Upper lobe of left lung (tissue), 6 donors: Measurements from ENCODE around the gene RUVBL2. TPM values are rescaled to one million over a fixed set of nuclear protein-coding genes. Genes with fewer than 3 reads are reported as not detected.

Experiments
- ATAC-seq, 2 donors: fragments of 200-7000 bp; cut with Tn5 transposase; one replicate each; pipeline ENCODE4 v1.9.1; 2022; ENCODE audit warnings: mild to moderate bottlenecking in 2 of 2, moderate library complexity in 2 of 2; ENCODE audit not compliant: low FRiP score in 2 of 2
- DNase-seq, 2 donors: peaks; one replicate each; pipeline ENCODE4 v3.0.0-alpha.2; 2019 to 2020
- H3K27ac ChIP-seq, 4 donors: fragments of 200-600 bp; sonication (generic); one replicate each; pipeline ENCODE4 v1.5.1; 2016 to 2019
- H3K27me3 ChIP-seq, 4 donors: fragments of 200-600 bp; sonication (generic); one replicate each; pipeline ENCODE4 v1.5.1; 2017 to 2019
- H3K36me3 ChIP-seq, 4 donors: fragments of 200-600 bp; sonication (generic); one replicate each; pipeline ENCODE4 v1.5.1; 2016 to 2019
- H3K4me1 ChIP-seq, 4 donors: fragments of 200-600 bp; sonication (generic); one replicate each; pipeline ENCODE4 v1.5.1; 2018 to 2019
- H3K4me3 ChIP-seq, 4 donors: fragments of 200-600 bp; sonication (generic); one replicate each; pipeline ENCODE4 v1.5.1; 2017 to 2019; ENCODE audit warnings: mild to moderate bottlenecking in 2 of 4, moderate library complexity in 1 of 4
- H3K9me3 ChIP-seq, 4 donors: fragments of 200-600 bp; sonication (generic); one replicate each; pipeline ENCODE4 v1.5.1; 2018 to 2019
- CTCF ChIP-seq, 6 experiments: fragments of 450-650 bp in 4 of 6; fragments of 200-600 bp in 2 of 6; sonication (generic) in 2 of 6; IDR thresholded peaks; one replicate each; pipeline ENCODE4 v1.5.1; 2016 to 2019; ENCODE audit warnings: antibody characterized with exemption in 6 of 6
- EP300 ChIP-seq, 4 donors: sonication (generic); formaldehyde crosslinking; IDR thresholded peaks; one replicate each; pipeline ENCODE4 v1.5.1; 2017; ENCODE audit warnings: antibody characterized with exemption in 4 of 4, control low read depth in 2 of 4
- POLR2A ChIP-seq, 4 donors: fragments of 450-650 bp; IDR thresholded peaks; one replicate each; pipeline ENCODE4 v1.5.1; 2016 to 2017; ENCODE audit warnings: antibody characterized with exemption in 4 of 4, mild to moderate bottlenecking in 2 of 4
- POLR2AphosphoS5 ChIP-seq, 2 donors: sonication (generic); formaldehyde crosslinking; IDR thresholded peaks; one replicate each; pipeline ENCODE4 v1.5.1; 2017; ENCODE audit warnings: antibody characterized with exemption in 2 of 2
- WGBS, 2 donors: methylation state at CpG; one replicate each; pipeline ENCODE4 v1.1.5; 2017 to 2018; 5-methylcytosine and 5-hydroxymethylcytosine counted together
- total RNA-seq, 6 donors: library from RNA; depleted of rRNA in 4 of 6; stranded (reverse); fragments of >200 nt in 4 of 6; gene quantifications; one replicate each; pipeline versions ENCODE4 v1.1.0 to v1.2.1, GENCODE V29; 2016 to 2021
- donor health status: DM: no; HTN: no; CAD: no; lungs with moderate emphysema.
- donor health status: DM: no; HTN: yes; CAD: no; lungs with severe emphysema.

The RUVBL2 gene
- total RNA-seq, 6 donors from 2014 or later, result 45.7 to 105 (median 70.6) TPM

GRCh38 chr19:48953990-48954594, 39.6 kb upstream of the RUVBL2 start:
- no peak for DNase-seq
- peaks cover 0 to 5% (median 0%) of the 10 kb centered on the region in 4 donors for H3K36me3 ChIP-seq
- no peak for ATAC-seq
- H3K4me1 ChIP-seq, result peaks cover 11 to 17% (median 13%) of the 10 kb centered on the region in 4 donors
- peak overlapping the region in 3 of 4 donors; percentile 79 to 87 (median 87) for H3K4me3 ChIP-seq
- peak overlapping the region; percentile 79 to 95 (median 85) for H3K27ac ChIP-seq
- no peak for TF ChIP-seq CTCF (IDR thresholded peaks at IDR 0.05)
- TF ChIP-seq POLR2A (IDR thresholded peaks at IDR 0.05), result no peak
- no peak for TF ChIP-seq EP300 (IDR thresholded peaks at IDR 0.05)
- TF ChIP-seq POLR2AphosphoS5 (IDR thresholded peaks at IDR 0.05), result no peak
- H3K9me3 ChIP-seq, result no peaks in the 10 kb centered on the region
- H3K27me3 ChIP-seq, result no peaks in the 10 kb centered on the region
- 64 to 76% methylated on average over 11 of the region's 11 CpGs for WGBS, 2 donors

GRCh38 chr19:48954595-48955307, 38.9 kb upstream of the RUVBL2 start, which contains the start of gene BAX:
Gene BAX (plus strand): TSS chr19:48954875. CDS start chr19:48954929, 54 bp downstream.
- H3K27me3 ChIP-seq, result no peaks in the 10 kb centered on the region
- H3K27ac ChIP-seq, result peak within 1 kb of the TSS; percentile 79 to 95 (median 85)
- ATAC-seq (peak; percentile 90 to 98), DNase-seq (peak; percentile 97 to 99)
- H3K4me1 ChIP-seq, result peaks cover 11 to 17% (median 13%) of the 10 kb centered on the region in 4 donors
- TF ChIP-seq EP300 (IDR thresholded peaks at IDR 0.05), result peak in 1 of 4 donors; percentile 13
- peak; percentile 74 to 80 for TF ChIP-seq POLR2AphosphoS5 (IDR thresholded peaks at IDR 0.05)
- TF ChIP-seq CTCF (IDR thresholded peaks at IDR 0.05), result peak in 2 of 6 experiments; percentile 18 to 30
- TF ChIP-seq POLR2A (IDR thresholded peaks at IDR 0.05), result peak in 3 of 4 donors; percentile 23 to 92 (median 81)
- WGBS, 2 donors, result 1 to 2% methylated on average over 10 to 33 of the region's 71 CpGs
- peak within 1 kb of the TSS; percentile 56 to 87 (median 83) for H3K4me3 ChIP-seq
- no peaks in the 10 kb centered on the region for H3K9me3 ChIP-seq
- peaks cover 0 to 5% (median 0%) of the 10 kb centered on the region in 4 donors for H3K36me3 ChIP-seq

- TF ChIP-seq EP300 (IDR thresholded peaks at IDR 0.05) (no peak), POLR2A (IDR thresholded peaks at IDR 0.05) (no peak), POLR2AphosphoS5 (IDR thresholded peaks at IDR 0.05) (no peak), CTCF (IDR thresholded peaks at IDR 0.05) (no peak)
- peak overlapping the region; percentile 56 to 87 (median 83) for H3K4me3 ChIP-seq
- 65 to 68% methylated on average over 15 to 16 of the region's 16 CpGs for WGBS, 2 donors
- peaks cover 0 to 5% (median 0%) of the 10 kb centered on the region in 4 donors for H3K36me3 ChIP-seq
- DNase-seq (peak in 1 of 2 donors; percentile 37), ATAC-seq (no peak)
- H3K27me3 ChIP-seq, result no peaks in the 10 kb centered on the region
- no peaks in the 10 kb centered on the region for H3K9me3 ChIP-seq
- H3K4me1 ChIP-seq, result peaks cover 11 to 24% (median 15%) of the 10 kb centered on the region in 4 donors
- H3K27ac ChIP-seq, result peak overlapping the region; percentile 79 to 95 (median 85)
Measured at GRCh38 chr19:48955308-48955958, 38.3 kb upstream of the RUVBL2 start.

GRCh38 chr19:48958006-48958405, 35.7 kb upstream of the RUVBL2 start:
- no peak overlapping the region for H3K27ac ChIP-seq
- peaks cover 21 to 46% (median 26%) of the 10 kb centered on the region in 4 donors for H3K4me1 ChIP-seq
- no peak for TF ChIP-seq EP300 (IDR thresholded peaks at IDR 0.05)
- no peak for TF ChIP-seq CTCF (IDR thresholded peaks at IDR 0.05)
- WGBS, 2 donors, result 95 to 99% methylated on average over 8 of the region's 8 CpGs
- no peaks in the 10 kb centered on the region for H3K27me3 ChIP-seq
- no peak overlapping the region for H3K4me3 ChIP-seq
- DNase-seq (no peak), ATAC-seq (no peak)
- peaks cover 0 to 5% (median 0%) of the 10 kb centered on the region in 4 donors for H3K36me3 ChIP-seq
- no peaks in the 10 kb centered on the region for H3K9me3 ChIP-seq
